Measurements from ENCODE around the gene DVL1. TPM values are rescaled to one million over a fixed set of nuclear protein-coding genes. Genes with fewer than 3 reads are reported as not detected.

Gene DVL1
- total RNA-seq, 1 experiment from 2014 or later: 71.0 TPM

GRCh38 chr1:1322952-1323351 lies 26.3 kb downstream of the DVL1 start:
- H3K27ac Mint-ChIP-seq: peak overlapping the region in 1 of 3 experiments; percentile 78; a peak in 1 of 7 replicates
- peaks cover 12 to 33% (median 28%) of the 10 kb centered on the region in 3 experiments; a peak in 6 of 7 replicates for H3K36me3 Mint-ChIP-seq (ENCODE audit: insufficient read depth in 1 of 3, low read depth in 3 of 3)
- Histone ChIP-seq H3K79me1 (ENCODE audit: insufficient read depth, low read depth, low read length, poor library complexity, severe bottlenecking) (peaks cover 8% of the 10 kb centered on the region), H3K27me3 (ENCODE audit: insufficient read depth, low read length) (no peaks in the 10 kb centered on the region), H3K18ac (ENCODE audit: insufficient read length, low read depth, low read length) (no peak overlapping the region), H2BK5ac (ENCODE audit: insufficient read length, low read length) (no peak overlapping the region), H3K27ac (ENCODE audit: insufficient read length, low read depth, low read length) (no peak overlapping the region), H3K4me1 (ENCODE audit: insufficient read depth, low read length) (no peaks in the 10 kb centered on the region), H2BK20ac (ENCODE audit: low read depth, low read length, poor library complexity, severe bottlenecking) (no peak overlapping the region), H3K56ac (ENCODE audit: insufficient read length, low read depth, low read length) (no peak overlapping the region), H2AK5ac (ENCODE audit: insufficient read length, low read length) (no peak overlapping the region), H2BK120ac (ENCODE audit: low read depth, low read length, poor library complexity, severe bottlenecking) (no peak overlapping the region), H3K23me2 (ENCODE audit: insufficient read length, low read depth, low read length, poor library complexity, severe bottlenecking) (peaks cover 8% of the 10 kb centered on the region), H3K9ac (ENCODE audit: extremely low read depth, insufficient read length, low read length) (no peak overlapping the region), H3K9me3 (ENCODE audit: control insufficient read depth, low read depth, low read length) (no peaks in the 10 kb centered on the region), H4K20me1 (ENCODE audit: control insufficient read depth, insufficient read depth, insufficient read length) (peaks cover 5% of the 10 kb centered on the region), H3K23ac (ENCODE audit: insufficient read length, low read depth, low read length) (no peak overlapping the region), H2BK12ac (ENCODE audit: insufficient read length, low read depth, low read length) (no peak overlapping the region), H3T11ph (ENCODE audit: low read length) (no peak overlapping the region), H3K4ac (ENCODE audit: low read depth, low read length) (no peak overlapping the region), H4K91ac (ENCODE audit: insufficient read length, low read depth, low read length) (no peak overlapping the region), H4K8ac (replicated peaks; ENCODE audit: insufficient read length, low read depth, low read length) (no peak overlapping the region), H3K79me2 (ENCODE audit: insufficient read depth, low read length) (peaks cover 17% of the 10 kb centered on the region; the same call in 1 of the 2 replicates), H4K5ac (ENCODE audit: insufficient read length, low read depth, low read length) (no peak overlapping the region), H2AFZ (ENCODE audit: low read length) (no peak overlapping the region), H3K14ac (ENCODE audit: insufficient read depth, low read length) (no peak overlapping the region), H3K4me2 (ENCODE audit: insufficient read depth, insufficient read length, low read length) (no peak overlapping the region), H2BK15ac (ENCODE audit: low read depth, low read length) (no peak overlapping the region)
- no CpG with 5 or more reads among the region's 10 CpGs for WGBS (ENCODE audit: extremely low coverage, insufficient read length, low lambda C conversion rate)
- no peak for DNase-seq
- peak overlapping the region; percentile 80 to 88 for H3K4me3 Mint-ChIP-seq
- no peaks in the 10 kb centered on the region for H3K9me3 Mint-ChIP-seq
- no peaks in the 10 kb centered on the region for H3K27me3 Mint-ChIP-seq (ENCODE audit: low read depth)
- H3K4me1 Mint-ChIP-seq: peaks cover 2 to 14% of the 10 kb centered on the region in 2 experiments
- TF ChIP-seq CTCF (conservative IDR thresholded peaks at IDR 0.05): no peak
